Measurements from ENCODE around the gene TTL. TPM values are rescaled to one million over a fixed set of nuclear protein-coding genes. Genes with fewer than 3 reads are reported as not detected.
"Not testable (repeated sequence)": the region's sequence is repeated elsewhere in the genome, so short reads cannot be mapped to it uniquely, and the experiment has no call there.

Gene TTL
- total RNA-seq, 4 donors from 2014 or later, result 3.8 to 45.5 (median 26.4) TPM

DNA sequence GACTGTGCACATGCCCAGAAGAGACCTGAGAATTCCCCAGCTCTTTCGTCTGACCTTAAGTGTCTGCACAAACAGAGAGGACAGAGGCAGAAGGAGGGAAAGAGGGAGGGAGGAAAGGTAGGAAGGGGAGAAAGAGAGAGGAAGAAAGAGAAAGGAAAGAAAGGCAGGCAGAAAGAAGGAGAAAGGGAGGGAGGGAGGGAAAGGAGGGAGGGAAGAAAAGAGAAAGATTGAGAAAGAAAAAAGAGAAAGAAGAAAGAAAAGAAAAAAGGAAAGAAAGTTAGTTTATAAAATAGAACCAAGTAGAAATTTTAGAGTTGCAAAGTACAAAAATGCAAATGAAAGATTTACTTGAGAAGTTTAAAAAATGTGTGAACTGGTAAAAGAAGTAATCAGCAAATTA, 52.9 kb downstream of the TTL start:
- Histone ChIP-seq H3K27me3 (no peaks in the 10 kb centered on the region), H3K4me1 (no peaks in the 10 kb centered on the region), H3K36me3 (no peaks in the 10 kb centered on the region), H3K4me3 (no peak overlapping the region), H3K27ac (no peak overlapping the region), H3K9me3 (no peaks in the 10 kb centered on the region)
- intact Hi-C loops (cut with DNase I; ENCODE audit: low total_unique reads), result no loop called here
- TF ChIP-seq, protein P1, sequence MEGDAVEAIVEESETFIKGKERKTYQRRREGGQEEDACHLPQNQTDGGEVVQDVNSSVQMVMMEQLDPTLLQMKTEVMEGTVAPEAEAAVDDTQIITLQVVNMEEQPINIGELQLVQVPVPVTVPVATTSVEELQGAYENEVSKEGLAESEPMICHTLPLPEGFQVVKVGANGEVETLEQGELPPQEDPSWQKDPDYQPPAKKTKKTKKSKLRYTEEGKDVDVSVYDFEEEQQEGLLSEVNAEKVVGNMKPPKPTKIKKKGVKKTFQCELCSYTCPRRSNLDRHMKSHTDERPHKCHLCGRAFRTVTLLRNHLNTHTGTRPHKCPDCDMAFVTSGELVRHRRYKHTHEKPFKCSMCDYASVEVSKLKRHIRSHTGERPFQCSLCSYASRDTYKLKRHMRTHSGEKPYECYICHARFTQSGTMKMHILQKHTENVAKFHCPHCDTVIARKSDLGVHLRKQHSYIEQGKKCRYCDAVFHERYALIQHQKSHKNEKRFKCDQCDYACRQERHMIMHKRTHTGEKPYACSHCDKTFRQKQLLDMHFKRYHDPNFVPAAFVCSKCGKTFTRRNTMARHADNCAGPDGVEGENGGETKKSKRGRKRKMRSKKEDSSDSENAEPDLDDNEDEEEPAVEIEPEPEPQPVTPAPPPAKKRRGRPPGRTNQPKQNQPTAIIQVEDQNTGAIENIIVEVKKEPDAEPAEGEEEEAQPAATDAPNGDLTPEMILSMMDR (IDR thresholded peaks at IDR 0.05), result no peak
- no peak for TF ChIP-seq POLR2A (IDR thresholded peaks at IDR 0.05)
- no peak for DNase-seq

DNA sequence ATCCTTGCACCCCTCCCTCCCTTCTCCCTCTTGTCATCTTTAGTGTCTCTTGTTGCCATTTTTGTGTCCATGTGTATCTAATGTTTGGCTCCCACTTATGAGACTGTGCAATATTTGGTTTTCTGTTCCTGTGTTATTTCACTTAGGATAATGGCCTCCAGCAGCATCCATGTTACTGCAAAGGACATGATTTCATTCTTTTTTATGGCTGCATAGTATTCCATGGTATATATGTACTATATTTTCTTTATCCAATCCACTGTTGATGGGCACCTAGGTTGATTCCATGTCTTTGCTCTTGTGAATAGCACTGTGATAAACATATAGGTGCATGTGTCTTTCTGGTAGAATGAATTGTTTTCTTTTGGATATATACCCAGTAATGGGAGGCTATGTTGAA, 54.7 kb downstream of the TTL start:
- H3K27me3 ChIP-seq; H3K36me3 ChIP-seq; H3K4me1 ChIP-seq; H3K9me3 ChIP-seq; DNase-seq; intact Hi-C loops (cut with DNase I; ENCODE audit: low total_unique reads); H3K27ac ChIP-seq; H3K4me3 ChIP-seq: not testable (repeated sequence)

DNA sequence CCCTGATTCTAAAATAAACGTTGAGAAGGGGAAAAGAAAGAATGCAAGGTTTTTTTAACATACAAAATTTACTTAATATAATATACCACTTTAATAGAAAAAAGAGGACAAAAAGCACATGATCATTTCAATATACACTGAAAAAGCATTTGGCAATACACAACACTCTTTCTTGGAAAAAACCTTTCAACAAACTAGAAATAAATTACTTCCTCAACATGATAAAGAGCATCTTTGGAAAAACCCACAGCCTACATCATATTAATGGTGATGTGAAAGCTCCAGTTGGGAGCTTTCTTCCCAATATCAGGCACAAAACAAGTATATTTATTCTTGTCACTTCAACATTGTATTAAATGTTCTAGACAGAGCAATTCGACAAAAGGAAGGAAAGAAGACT, 57.4 kb downstream of the TTL start:
- Histone ChIP-seq H3K27me3 (no peaks in the 10 kb centered on the region), H3K27ac (no peak overlapping the region), H3K9me3 (no peaks in the 10 kb centered on the region), H3K4me3 (no peak overlapping the region), H3K4me1 (peaks cover 0 to 10% of the 10 kb centered on the region in 2 donors), H3K36me3 (no peaks in the 10 kb centered on the region)
- intact Hi-C loops (cut with DNase I; ENCODE audit: low total_unique reads), result no loop called here
- TF ChIP-seq, protein P1 (IDR thresholded peaks at IDR 0.05), result no peak
- TF ChIP-seq POLR2A (IDR thresholded peaks at IDR 0.05), result no peak
- DNase-seq, result no peak

DNA sequence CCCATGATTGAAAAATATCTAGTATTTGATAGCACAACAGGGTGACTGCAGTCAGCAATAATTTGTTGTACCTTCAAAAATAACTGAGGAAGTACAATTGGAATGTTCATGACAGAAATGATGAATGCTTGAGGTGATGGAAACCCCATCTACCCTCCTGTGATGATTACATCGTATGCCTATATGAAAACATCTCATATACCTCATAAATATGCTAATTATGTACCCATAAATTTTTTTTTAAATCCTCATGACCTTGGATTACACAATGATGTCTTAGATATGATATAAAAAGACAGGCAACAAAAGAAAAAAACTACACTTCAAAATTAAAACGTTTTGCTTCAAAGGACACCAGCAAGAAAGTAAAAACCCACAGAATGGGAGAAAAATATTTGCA, 59.0 kb downstream of the TTL start:
- Histone ChIP-seq H3K4me3 (no peak overlapping the region), H3K27me3 (no peaks in the 10 kb centered on the region), H3K36me3 (no peaks in the 10 kb centered on the region), H3K27ac (no peak overlapping the region), H3K4me1 (peaks cover 0 to 10% of the 10 kb centered on the region in 2 donors), H3K9me3 (no peaks in the 10 kb centered on the region)
- TF ChIP-seq, protein P1 (IDR thresholded peaks at IDR 0.05), result no peak
- no peak for TF ChIP-seq POLR2A (IDR thresholded peaks at IDR 0.05)
- DNase-seq, result no peak
- intact Hi-C loops (cut with DNase I; ENCODE audit: low total_unique reads), result no loop called here

DNA sequence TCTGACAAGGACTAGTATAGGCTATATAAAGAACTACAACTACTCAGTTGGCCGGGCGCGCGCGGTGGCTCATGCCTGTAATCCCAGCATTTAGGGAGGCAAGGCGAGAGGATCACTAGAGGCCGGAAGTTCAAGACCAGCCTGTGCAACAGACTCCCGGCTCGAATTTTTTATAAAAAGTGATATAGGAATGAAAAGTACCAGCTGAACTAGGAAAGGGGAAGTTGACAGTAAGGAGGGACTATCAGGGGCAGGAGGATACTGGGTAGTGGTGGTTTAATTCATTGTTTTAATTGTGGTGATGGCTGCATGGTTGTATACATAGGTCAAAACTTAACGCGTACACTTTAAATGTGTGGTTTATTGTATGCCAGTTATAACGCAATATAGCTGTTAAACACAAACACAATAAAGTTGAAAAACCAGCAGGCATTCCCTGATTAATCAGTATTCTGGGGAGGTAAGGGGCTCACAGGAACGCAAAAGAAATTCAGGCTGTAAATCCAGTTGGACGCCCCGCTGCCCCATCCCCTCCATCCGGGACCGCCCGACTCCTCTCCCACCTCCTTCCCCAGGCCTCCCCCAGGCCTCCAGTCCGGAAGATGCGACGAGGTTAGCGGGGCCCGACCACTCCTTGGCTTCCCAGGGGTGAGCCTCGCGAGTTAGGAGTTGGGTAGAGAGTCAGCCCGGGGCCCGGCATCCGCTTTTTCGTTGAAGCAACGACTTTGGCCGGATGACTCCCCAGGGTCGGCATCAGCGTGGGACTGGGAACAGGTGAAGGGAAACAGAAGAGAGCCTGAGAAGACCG, 59.6 kb downstream of the TTL start:
- TF ChIP-seq, protein P1 (IDR thresholded peaks at IDR 0.05), result no peak
- no peak for TF ChIP-seq POLR2A (IDR thresholded peaks at IDR 0.05)
- H3K36me3 ChIP-seq, result no peaks in the 10 kb centered on the region
- no peaks in the 10 kb centered on the region for H3K9me3 ChIP-seq
- H3K4me3 ChIP-seq, result peak overlapping the region; percentile 70 to 76
- no peaks in the 10 kb centered on the region for H3K27me3 ChIP-seq
- peaks cover 0 to 10% of the 10 kb centered on the region in 2 donors for H3K4me1 ChIP-seq
- no peak for DNase-seq
- peak overlapping the region; percentile 89 to 96 for H3K27ac ChIP-seq
- intact Hi-C loops (cut with DNase I; ENCODE audit: low total_unique reads), result no loop called here

Data from uterus (tissue), 4 donors.